Stimulated activated naive CD4-positive, alpha-beta T cell treated with Interleukin-2 at 50 U/mL for 16 hours (primary cell): ENCODE results near the gene KCNK4.

Experiments used
- DNase-seq: peaks from one replicate; lab custom pipeline; 2025; lab: John Stamatoyannopoulos, UW

KCNK4 gene

GRCh38 chr11:64327993-64328392 lies 36.9 kb downstream of the KCNK4 start:
- DNase-seq = no peak

GRCh38 chr11:64330888-64331287 lies 39.8 kb downstream of the KCNK4 start:
- DNase-seq = no peak

DNA sequence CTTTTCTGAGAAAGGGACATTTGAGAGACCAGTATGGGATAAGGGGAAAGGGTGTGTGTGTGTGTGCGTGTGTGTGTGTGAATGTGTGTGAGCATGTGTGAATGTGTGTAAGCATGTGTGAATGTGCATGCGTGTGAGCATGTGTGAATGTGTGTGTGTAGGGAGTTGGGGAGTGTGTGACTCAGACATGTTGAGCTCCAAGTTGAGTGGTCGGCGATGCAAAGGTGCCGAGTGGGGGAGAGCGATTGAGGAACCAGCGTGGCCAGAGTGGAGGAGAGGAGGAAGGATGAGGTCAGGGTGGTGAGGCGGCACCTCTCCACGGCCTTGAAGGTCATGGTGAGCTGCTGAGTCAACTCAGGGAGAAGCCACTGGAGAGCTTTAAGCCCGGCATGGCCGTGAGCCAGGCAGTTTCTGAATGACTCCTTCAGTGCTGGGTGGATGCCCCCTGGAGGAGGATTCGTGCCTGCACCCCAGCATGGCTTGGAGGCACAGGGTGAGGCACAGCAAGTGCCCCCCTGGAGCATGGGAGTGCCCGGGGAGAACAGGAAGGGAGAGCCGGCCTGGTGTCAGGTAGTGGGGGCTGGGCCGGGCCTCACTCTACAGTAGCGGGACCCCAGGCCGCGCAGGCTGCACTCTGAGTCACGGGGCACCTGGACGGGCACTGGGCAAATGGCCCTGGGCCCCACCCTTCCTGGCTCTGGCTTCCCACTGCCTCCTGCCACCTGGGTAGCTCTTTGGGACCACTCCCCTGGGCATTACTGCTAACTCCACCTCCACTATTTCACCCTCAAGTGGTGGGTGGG lies 40.7 kb downstream of the KCNK4 start:
- peak; percentile 66 for DNase-seq

DNA sequence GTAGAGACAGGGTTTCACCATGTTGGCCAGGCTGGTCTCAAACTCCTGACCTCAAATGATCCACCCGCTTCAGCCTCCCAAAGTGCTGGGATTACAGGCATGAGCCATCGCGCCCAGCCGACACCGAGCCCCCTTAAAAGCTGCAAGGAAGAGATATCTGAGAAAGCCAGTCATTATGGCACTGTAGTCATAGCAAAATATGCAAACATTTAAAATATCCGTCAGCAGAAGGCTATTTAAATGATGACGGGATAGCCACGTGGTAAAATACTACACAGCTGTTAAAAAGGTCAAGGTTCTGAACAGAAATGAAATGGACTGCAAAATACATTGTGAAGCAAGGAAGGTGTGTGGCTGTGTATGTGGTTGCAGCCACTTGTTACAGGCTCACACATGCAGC lies 42.5 kb downstream of the KCNK4 start:
- no peak for DNase-seq

DNA sequence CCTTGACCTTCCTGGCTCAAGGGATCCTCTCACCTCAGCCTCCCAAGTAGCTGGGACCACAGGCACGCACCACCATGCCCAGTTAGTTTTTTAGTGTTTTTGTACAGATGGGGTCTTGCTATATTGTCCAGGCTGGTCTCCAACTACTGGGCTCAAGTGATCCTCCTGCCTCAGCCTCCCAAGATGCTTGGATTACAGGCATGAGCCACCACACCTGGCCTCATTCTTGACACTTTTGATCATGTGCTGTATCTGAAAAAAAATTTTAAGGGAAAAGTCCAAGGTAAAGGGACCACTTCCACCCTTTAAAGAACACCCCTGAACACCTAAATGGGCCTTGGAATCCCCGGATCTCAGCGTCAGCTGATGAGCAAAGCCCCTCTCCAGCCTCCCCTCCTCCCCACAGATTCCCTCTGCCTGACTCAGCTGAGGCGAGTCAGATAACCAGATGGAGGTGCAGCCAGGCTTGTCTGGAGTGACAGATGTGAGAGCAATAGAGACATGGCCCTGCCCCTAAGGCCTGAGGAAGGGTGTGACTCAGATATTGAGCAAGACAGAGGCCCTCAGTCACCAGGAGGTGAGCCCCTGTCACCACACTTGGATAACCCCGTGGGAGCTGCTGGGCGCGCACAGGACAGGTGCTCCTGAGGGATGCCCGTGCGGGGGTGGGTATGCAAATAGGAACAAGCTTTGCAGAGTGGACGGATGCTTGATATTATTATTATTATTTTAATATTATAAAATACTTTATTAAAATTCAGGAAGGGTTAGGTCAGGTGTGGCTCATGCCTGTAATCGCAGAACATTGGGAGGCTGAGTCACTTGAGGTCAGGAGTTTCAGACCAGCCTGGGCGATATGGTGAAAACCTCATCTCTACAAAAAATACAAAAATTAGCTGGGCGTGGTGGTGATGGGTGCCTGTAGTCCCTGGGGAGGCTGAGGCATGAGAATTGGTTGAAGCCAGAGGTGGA lies 43.9 kb downstream of the KCNK4 start:
- no peak for DNase-seq

GRCh38 chr11:64337538-64338249 lies 46.6 kb downstream of the KCNK4 start:
- no peak for DNase-seq

- no peak for DNase-seq
Observed at GRCh38 chr11:64338716-64339115, 47.6 kb downstream of the KCNK4 start.

DNA sequence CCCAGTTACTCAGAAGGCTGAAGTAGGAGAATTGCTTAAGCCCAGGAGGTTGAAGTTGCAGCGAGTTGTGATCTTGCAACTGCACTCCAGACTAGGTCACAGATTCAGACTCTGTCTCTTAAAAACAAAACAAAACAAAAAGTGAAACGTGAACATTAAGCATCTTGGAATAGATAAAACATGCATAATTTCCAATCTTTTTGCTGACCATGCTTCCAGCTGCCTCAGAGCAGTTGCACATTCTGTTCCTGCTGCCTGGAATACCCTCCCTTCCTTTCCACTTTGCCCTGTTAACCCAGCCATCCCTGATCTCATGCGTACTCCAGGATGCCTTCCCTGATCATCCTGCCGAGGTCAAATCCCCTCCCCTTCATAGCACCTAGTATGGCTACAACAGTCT lies 48.2 kb downstream of the KCNK4 start:
- DNase-seq = no peak

DNA sequence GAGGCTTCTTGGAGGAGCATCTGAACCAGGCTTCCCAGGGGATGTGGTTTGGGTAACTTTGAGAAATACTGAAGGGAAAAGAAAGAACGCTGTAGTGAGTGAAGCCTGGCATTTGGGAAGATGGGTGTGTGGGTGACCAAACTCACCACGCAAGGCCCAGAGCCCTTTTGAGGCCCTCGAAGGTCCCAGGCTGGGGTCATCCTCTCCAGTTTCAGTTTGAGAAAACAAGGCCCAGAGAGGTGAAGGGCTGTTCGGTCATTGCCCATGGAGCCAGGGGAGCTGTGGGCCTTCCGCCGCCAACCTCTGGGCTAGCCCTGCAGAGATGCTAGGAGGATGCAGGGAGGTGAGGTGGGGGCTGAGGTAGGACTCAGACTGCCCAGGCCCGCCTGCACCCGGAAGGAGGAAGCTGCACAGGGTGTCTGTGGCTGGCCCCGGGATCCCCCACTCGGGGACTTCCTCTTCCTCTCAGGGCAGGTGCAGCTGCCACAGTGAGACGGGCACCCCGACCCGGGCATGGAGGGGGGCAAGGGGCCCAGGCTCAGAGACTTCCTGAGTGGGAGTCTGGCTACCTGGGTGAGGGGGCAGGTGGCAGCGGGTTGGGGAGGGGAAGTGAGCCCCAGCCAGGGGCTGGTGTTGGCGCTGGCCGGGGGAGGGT lies 48.8 kb downstream of the KCNK4 start, which contains the start of gene CCDC88B:
CCDC88B (plus strand) TSS at position 451 of the 655 bp plus-strand sequence; CDS start at position 514, 63 bp downstream.
- DNase-seq = peak; percentile 81

DNA sequence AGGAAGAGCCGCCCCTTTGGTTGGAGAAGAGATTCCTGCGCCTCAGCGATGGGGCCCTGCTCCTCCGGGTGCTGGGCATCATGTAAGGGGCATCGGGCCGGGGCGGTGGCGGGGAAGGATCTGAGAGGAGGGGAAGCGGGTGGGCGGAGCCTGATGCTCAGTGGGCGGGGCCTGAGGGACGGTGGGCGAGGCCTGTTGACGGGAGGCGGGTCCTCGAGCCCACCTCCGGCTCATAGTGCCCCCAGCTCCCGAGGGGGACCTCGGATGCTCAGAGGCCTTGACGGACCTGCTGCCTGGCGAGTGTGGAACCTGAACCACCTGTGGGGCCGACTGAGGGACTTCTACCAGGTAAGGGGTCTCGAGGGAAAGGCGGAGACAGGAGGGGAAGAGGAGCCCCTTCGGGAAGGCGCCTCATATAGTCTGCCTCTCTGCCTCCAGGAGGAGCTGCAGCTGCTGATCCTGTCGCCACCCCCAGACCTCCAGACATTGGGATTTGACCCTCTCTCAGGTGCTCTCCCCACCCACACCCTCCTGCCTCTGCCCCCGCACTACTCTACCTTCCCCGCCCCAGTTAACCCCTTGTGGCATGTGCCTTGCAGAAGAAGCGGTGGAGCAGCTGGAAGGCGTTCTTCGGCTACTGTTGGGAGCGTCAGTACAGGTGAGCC lies 49.7 kb downstream of the KCNK4 start:
- peak; percentile 64 for DNase-seq

GRCh38 chr11:64341429-64341828 lies 50.3 kb downstream of the KCNK4 start:
- DNase-seq = no peak

DNA sequence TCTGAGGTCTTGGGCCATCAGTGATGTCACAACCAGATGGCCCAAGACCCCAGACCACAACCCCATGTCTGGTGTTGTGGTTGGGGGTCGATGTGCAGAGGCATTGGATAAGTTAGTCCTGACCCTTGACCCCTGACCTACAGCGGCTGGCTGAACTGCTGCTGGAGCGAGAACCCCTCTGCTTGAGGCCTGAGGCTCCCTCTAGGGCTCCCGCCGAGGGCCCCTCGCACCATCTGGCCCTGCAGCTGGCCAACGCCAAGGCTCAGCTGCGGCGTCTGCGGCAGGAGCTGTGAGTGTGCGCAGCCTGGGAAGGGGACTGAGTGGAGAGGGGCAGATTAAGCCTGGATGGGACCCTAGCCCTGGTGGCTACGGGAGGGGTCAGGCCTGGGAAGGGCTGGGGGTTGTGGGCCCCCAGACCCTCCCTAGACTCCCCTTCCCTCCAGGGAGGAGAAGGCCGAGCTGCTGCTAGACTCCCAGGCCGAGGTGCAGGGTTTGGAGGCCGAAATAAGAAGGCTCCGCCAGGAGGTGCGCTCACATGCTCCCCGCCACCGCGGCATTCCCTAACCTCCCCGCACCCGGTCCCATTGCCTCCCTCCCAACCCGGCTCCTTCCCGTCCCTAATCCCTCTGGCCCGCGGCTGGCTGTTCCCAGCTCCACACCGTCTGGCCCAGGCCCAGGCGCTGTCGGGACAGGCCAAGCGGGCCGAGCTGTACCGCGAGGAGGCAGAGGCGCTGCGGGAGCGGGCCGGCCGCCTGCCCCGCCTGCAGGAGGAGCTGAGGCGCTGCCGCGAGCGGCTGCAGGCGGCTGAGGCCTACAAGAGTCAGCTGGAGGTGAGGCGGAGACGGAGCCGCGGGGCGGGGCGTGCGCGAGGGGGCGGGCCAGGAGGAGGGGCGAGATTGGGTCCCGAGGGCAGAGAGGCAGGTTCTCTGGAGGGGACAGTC lies 51.0 kb downstream of the KCNK4 start:
- DNase-seq = peak; percentile 80

- DNase-seq = no peak
Observed at GRCh38 chr11:64342869-64343745, 52.0 kb downstream of the KCNK4 start.

DNA sequence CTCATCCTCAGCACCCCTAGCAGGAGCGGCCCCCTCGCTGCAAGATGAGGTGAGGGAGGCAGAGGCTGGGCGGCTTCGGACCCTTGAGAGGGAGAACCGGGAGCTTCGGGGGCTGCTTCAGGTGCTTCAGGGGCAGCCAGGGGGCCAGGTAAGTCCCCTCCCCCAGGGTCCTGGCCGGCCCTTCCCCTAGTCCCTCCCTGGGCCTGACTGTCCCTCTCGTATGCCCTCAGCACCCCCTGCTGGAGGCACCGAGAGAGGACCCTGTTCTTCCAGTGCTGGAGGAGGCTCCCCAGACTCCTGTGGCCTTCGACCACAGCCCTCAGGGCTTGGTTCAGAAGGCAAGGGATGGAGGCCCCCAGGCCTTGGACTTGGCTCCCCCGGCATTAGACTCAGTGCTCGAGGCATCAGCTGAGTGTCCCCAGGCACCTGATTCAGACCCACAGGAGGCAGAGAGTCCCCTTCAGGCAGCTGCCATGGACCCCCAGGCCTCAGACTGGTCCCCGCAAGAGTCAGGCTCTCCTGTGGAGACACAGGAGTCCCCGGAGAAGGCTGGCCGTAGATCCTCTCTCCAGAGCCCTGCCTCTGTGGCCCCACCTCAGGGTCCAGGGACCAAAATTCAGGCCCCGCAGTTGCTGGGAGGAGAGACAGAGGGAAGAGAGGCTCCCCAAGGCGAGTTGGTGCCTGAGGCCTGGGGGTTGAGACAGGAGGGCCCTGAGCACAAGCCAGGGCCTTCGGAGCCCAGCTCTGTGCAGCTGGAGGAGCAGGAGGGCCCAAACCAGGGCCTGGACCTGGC lies 52.9 kb downstream of the KCNK4 start:
- DNase-seq = no peak

GRCh38 chr11:64344787-64345186 lies 53.7 kb downstream of the KCNK4 start:
- no peak for DNase-seq

- DNase-seq = no peak
Observed at GRCh38 chr11:64347193-64347867, 56.2 kb downstream of the KCNK4 start.

- no peak for DNase-seq
Observed at GRCh38 chr11:64348383-64349024, 57.4 kb downstream of the KCNK4 start.
